GM10266 (cell line): ENCODE data around the gene NFIL3.
A peak's percentile ranks its signal among the peaks of the same experiment; 100 is the strongest.

Experiments
- DNase-seq: peaks from one replicate; pipeline ENCODE4 v3.0.0; 2012; ENCODE audit errors: extremely low spot score
- CTCF ChIP-seq: IDR thresholded peaks from 2 replicates; pipeline ENCODE4 v1.5.1; 2012; ENCODE audit warnings: mild to moderate bottlenecking, low read depth; ENCODE audit not compliant: control insufficient read depth, insufficient read depth; ENCODE audit errors: missing control alignments

Gene NFIL3

DNA sequence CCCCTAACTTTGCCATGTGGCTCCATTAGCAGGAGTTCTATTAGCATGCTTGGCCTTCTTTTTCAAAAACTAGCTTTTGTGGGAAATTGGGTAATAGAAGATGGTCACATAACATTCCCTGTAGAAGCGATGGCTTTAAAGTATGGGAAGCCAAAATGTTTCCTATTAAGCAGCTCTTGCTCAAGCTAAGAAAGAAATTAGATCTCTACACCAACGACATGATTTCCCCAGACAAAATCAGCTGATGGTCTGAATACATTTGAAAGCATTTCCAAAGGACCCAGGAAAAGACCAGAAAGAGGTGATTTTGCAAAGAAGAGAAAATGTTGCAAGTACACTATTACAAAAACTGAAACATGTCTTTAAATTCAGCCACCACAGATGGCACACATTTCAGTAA lies 4.8 kb upstream of the NFIL3 start:
- no peak for TF ChIP-seq CTCF
- DNase-seq: no peak

- no peak for TF ChIP-seq CTCF
- no peak for DNase-seq
Measured at GRCh38 chr9:91427873-91428272, 4.2 kb upstream of the NFIL3 start.

DNA sequence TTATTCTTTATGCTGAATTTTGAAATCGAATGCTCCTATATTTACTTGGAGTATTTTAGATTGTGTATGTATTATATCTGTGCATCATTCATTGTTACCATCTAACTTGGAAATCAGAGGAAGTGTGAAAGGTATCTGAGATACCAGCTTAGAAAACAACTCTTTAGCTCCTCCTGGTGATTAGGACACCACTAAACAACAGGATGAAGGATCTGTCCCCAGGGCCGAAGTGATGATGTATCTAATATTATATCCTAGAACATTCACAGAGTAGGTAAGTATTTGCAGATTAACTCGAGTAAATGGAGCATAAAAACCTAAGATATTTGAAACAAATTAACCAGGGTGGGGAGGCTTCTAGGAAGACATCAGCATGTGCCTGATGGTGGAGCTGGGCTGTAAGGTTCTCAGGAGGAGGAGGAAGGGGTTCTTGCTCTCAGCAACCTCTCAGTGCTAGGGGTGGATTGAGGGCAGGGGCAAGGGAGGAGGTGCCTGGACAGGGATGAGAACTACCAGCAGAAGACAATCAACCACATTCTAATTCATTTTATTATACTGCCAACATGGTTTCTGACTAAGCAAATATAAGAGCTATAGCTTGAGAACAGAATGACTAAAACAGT lies 2.6 kb upstream of the NFIL3 start:
- peak; percentile 69 for DNase-seq
- peak; percentile 55 for TF ChIP-seq CTCF

GRCh38 chr9:91425271-91425670 lies 1.6 kb upstream of the NFIL3 start:
- no peak for DNase-seq
- no peak for TF ChIP-seq CTCF

GRCh38 chr9:91424403-91425176 lies 958 bp upstream of the NFIL3 start:
- peak; percentile 54 for DNase-seq
- no peak for TF ChIP-seq CTCF

DNA sequence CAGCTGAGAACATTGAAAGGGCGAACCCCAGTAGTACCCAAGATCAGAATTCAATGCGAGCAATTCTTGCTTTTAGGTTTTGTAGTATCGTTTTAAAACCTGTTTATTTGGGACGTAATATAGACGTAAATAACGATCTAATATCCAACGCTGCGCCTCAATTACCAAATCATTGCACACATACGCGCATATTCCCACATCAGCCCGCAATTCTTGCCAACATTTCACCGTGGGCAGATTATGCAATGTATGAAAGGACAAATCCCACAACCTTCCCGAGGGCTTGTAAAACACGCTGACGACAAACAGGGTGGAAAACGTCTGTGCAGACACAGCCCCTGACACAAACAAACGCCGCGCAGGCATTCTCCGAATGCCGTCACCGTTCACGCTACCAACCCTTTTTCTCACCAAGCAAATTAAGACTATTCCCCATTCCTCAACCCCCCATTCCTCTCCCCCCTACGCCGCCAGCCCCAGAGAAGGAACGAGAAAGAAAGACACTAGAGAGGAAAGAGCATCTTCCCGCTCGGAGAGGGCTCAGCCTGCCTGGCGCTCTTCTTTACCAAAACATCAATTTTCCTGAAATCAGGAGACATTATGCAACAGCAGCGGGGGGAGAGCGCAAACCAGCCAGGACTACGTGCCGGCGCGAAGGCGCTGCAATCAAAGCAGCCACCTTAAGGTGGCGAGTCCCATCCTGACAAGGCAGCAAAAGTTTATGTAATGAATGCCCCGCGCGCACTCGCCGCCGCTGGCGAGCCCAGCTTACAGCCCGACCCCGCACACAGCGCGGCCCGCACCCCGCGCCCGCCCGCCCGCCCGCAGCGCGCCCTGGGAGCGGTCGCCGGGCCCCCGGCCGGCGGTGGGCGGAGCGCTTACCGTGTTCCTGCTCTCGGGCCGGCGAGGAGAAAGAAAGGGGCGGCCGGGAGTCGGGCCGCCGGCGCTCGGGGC lies 597 bp downstream of the NFIL3 start:
- TF ChIP-seq CTCF: peak; percentile 43
- DNase-seq: peak; percentile 79
